Erythroblast (primary cell): ENCODE data around the gene FFAR2.

Experiments
- GATA1 ChIP-seq: IDR thresholded peaks from 2 replicates; pipeline ENCODE4 v1.6.1; 2011; ENCODE audit warnings: low read depth, mild to moderate bottlenecking, control low read depth, low read length, moderate library complexity
- POLR2A ChIP-seq: IDR thresholded peaks from 2 replicates; pipeline ENCODE4 v1.6.1; 2011; ENCODE audit warnings: mild to moderate bottlenecking, low read length

GRCh38 chr19:35488677-35489076 lies 40.6 kb downstream of the FFAR2 start:
- TF ChIP-seq POLR2A (no peak), GATA1 (no peak)
